IgD-negative memory B cell (primary cell): ENCODE results near the gene TMEM182. TPM values are rescaled to one million over a fixed set of nuclear protein-coding genes. Genes with fewer than 3 reads are reported as not detected.

ENCODE experiments used
- H3K27ac Mint-ChIP-seq, 3 donors: one replicate each; pipeline ENCODE4 v1.8.0; 2020 to 2022; ENCODE audit warnings: mild to moderate bottlenecking in 3 of 3, mixed read lengths in 3 of 3, moderate library complexity in 1 of 3
- H3K27me3 Mint-ChIP-seq: one replicate; pipeline ENCODE4 v1.8.0; 2021; ENCODE audit warnings: mixed read lengths
- H3K36me3 Mint-ChIP-seq: one replicate; pipeline ENCODE4 v1.8.0; 2020; ENCODE audit warnings: mild to moderate bottlenecking, mixed read lengths
- H3K4me1 Mint-ChIP-seq, 3 donors: one replicate each; pipeline ENCODE4 v1.8.0; 2020 to 2022; ENCODE audit warnings: mixed read lengths in 3 of 3, mild to moderate bottlenecking in 1 of 3
- H3K4me3 Mint-ChIP-seq, 4 donors: one replicate each; pipeline ENCODE4 v1.8.0; 2020 to 2022; ENCODE audit warnings: mild to moderate bottlenecking in 4 of 4, mixed read lengths in 4 of 4, moderate library complexity in 3 of 4
- H3K9me3 Mint-ChIP-seq, 3 donors: one replicate each; pipeline ENCODE4 v1.8.0; 2020 to 2021; ENCODE audit warnings: mixed read lengths in 3 of 3, mild to moderate bottlenecking in 1 of 3
- polyA plus RNA-seq: library from polyadenylated mRNA; unstranded; fragments of 300-500 nt; fragmentation: Illumina TruSeq; gene quantifications from one replicate; pipeline ENCODE4 v1.2.3, GENCODE V29; 2021

TMEM182 gene
- polyA plus RNA-seq, 1 donor from 2014 or later: 8.9 TPM

GRCh38 chr2:102801858-102802699 lies 40.2 kb downstream of the TMEM182 start:
- no peak overlapping the region for H3K27ac Mint-ChIP-seq
- no peak overlapping the region for H3K4me3 Mint-ChIP-seq
- H3K4me1 Mint-ChIP-seq: no peaks in the 10 kb centered on the region
- H3K27me3 Mint-ChIP-seq: no peaks in the 10 kb centered on the region
- peaks cover 33% of the 10 kb centered on the region for H3K36me3 Mint-ChIP-seq
- H3K9me3 Mint-ChIP-seq: peaks cover 22 to 36% (median 24%) of the 10 kb centered on the region in 3 donors

GRCh38 chr2:102803041-102803896 lies 41.4 kb downstream of the TMEM182 start:
- Mint-ChIP-seq H3K4me1 (no peaks in the 10 kb centered on the region), H3K27ac (no peak overlapping the region), H3K4me3 (no peak overlapping the region), H3K9me3 (peaks cover 22 to 28% (median 24%) of the 10 kb centered on the region in 3 donors), H3K36me3 (peaks cover 26% of the 10 kb centered on the region), H3K27me3 (no peaks in the 10 kb centered on the region)

GRCh38 chr2:102803897-102804217 lies 42.0 kb downstream of the TMEM182 start:
- Mint-ChIP-seq H3K27me3 (no peaks in the 10 kb centered on the region), H3K4me1 (no peaks in the 10 kb centered on the region), H3K9me3 (peaks cover 22 to 28% (median 24%) of the 10 kb centered on the region in 3 donors), H3K27ac (no peak overlapping the region), H3K4me3 (no peak overlapping the region), H3K36me3 (peaks cover 25% of the 10 kb centered on the region)

GRCh38 chr2:102806250-102806837 lies 44.5 kb downstream of the TMEM182 start:
- Mint-ChIP-seq H3K27ac (no peak overlapping the region), H3K27me3 (no peaks in the 10 kb centered on the region), H3K4me3 (no peak overlapping the region), H3K4me1 (no peaks in the 10 kb centered on the region), H3K36me3 (peaks cover 9% of the 10 kb centered on the region), H3K9me3 (peaks cover 7 to 10% (median 7%) of the 10 kb centered on the region in 3 donors)

GRCh38 chr2:102809291-102810189 lies 47.7 kb downstream of the TMEM182 start:
- Mint-ChIP-seq H3K9me3 (no peaks in the 10 kb centered on the region), H3K4me3 (no peak overlapping the region), H3K36me3 (peaks cover 10% of the 10 kb centered on the region), H3K27ac (no peak overlapping the region), H3K4me1 (no peaks in the 10 kb centered on the region), H3K27me3 (no peaks in the 10 kb centered on the region)

- no peaks in the 10 kb centered on the region for H3K4me1 Mint-ChIP-seq
- peaks cover 0 to 2% (median 0%) of the 10 kb centered on the region in 3 donors for H3K9me3 Mint-ChIP-seq
- no peaks in the 10 kb centered on the region for H3K27me3 Mint-ChIP-seq
- no peak overlapping the region for H3K4me3 Mint-ChIP-seq
- H3K27ac Mint-ChIP-seq: no peak overlapping the region
- H3K36me3 Mint-ChIP-seq: peaks cover 20% of the 10 kb centered on the region
Measured at GRCh38 chr2:102815285-102815684, 53.5 kb downstream of the TMEM182 start.

GRCh38 chr2:102826904-102827303 lies 65.1 kb downstream of the TMEM182 start:
- Mint-ChIP-seq H3K4me1 (peaks cover 0 to 3% (median 0%) of the 10 kb centered on the region in 3 donors), H3K27ac (no peak overlapping the region), H3K36me3 (no peaks in the 10 kb centered on the region), H3K4me3 (no peak overlapping the region), H3K9me3 (no peaks in the 10 kb centered on the region), H3K27me3 (no peaks in the 10 kb centered on the region)

- Mint-ChIP-seq H3K27ac (no peak overlapping the region), H3K27me3 (no peaks in the 10 kb centered on the region), H3K36me3 (peaks cover 3% of the 10 kb centered on the region), H3K9me3 (no peaks in the 10 kb centered on the region), H3K4me3 (no peak overlapping the region), H3K4me1 (no peaks in the 10 kb centered on the region)
Measured at GRCh38 chr2:102832789-102833188, 71.0 kb downstream of the TMEM182 start.

GRCh38 chr2:102834523-102835273 lies 72.9 kb downstream of the TMEM182 start:
- H3K4me1 Mint-ChIP-seq: peaks cover 0 to under 1% (median 0%) of the 10 kb centered on the region in 3 donors
- no peak overlapping the region for H3K27ac Mint-ChIP-seq
- H3K36me3 Mint-ChIP-seq: peaks cover 3% of the 10 kb centered on the region
- no peaks in the 10 kb centered on the region for H3K9me3 Mint-ChIP-seq
- H3K4me3 Mint-ChIP-seq: no peak overlapping the region
- H3K27me3 Mint-ChIP-seq: no peaks in the 10 kb centered on the region

GRCh38 chr2:102837626-102838198 lies 75.9 kb downstream of the TMEM182 start:
- H3K36me3 Mint-ChIP-seq: peaks cover 5% of the 10 kb centered on the region
- H3K9me3 Mint-ChIP-seq: no peaks in the 10 kb centered on the region
- no peak overlapping the region for H3K4me3 Mint-ChIP-seq
- H3K27ac Mint-ChIP-seq: no peak overlapping the region
- H3K27me3 Mint-ChIP-seq: no peaks in the 10 kb centered on the region
- H3K4me1 Mint-ChIP-seq: peaks cover 0 to 3% (median 0%) of the 10 kb centered on the region in 3 donors

GRCh38 chr2:102839668-102840388 lies 78.0 kb downstream of the TMEM182 start:
- H3K36me3 Mint-ChIP-seq: peaks cover 6% of the 10 kb centered on the region
- peak overlapping the region in 1 of 3 donors; percentile 23 for H3K27ac Mint-ChIP-seq
- peaks cover 0 to 3% (median 0%) of the 10 kb centered on the region in 3 donors for H3K4me1 Mint-ChIP-seq
- H3K27me3 Mint-ChIP-seq: no peaks in the 10 kb centered on the region
- H3K4me3 Mint-ChIP-seq: no peak overlapping the region
- H3K9me3 Mint-ChIP-seq: no peaks in the 10 kb centered on the region

GRCh38 chr2:102841107-102841840 lies 79.4 kb downstream of the TMEM182 start:
- no peaks in the 10 kb centered on the region for H3K9me3 Mint-ChIP-seq
- no peaks in the 10 kb centered on the region for H3K27me3 Mint-ChIP-seq
- H3K27ac Mint-ChIP-seq: no peak overlapping the region
- peaks cover 6% of the 10 kb centered on the region for H3K36me3 Mint-ChIP-seq
- H3K4me3 Mint-ChIP-seq: no peak overlapping the region
- H3K4me1 Mint-ChIP-seq: peaks cover 0 to 3% (median 0%) of the 10 kb centered on the region in 3 donors
